ENCODE measurements around the gene SRL. TPM values are rescaled to one million over a fixed set of nuclear protein-coding genes. Genes with fewer than 3 reads are reported as not detected.

Gene SRL
- total RNA-seq, 1 experiment from 2014 or later = not detected

DNA sequence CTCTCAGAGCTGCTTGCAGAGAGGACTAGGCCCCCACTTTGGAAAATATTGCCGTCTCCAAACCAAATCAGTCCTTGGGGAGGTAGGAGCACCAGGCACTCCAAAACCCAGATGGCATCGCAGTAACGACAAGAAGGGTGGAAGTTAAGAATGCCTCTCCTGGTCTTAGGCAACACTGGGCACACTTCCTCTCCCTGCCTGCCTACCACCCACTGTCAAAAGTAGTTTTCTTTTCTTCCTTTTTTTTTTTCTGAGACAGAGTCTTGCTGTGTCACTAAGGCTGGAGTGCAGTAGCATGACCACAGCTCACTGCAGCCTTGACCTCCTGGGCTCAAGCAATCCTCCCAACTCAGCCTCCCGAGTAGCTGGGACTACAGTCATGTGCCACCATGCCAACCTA is 47.2 kb downstream of the SRL start:
- intact Hi-C loops (cut with micrococcal nuclease) = no loop called here
- no peak overlapping the region for H3K4me3 ChIP-seq (ENCODE audit: low read length)
- no TSS peak for BruUV-seq (replicated peaks)
- H3K9me3 ChIP-seq (ENCODE audit: low read length) = no peaks in the 10 kb centered on the region
- DNase-seq (no peak), ATAC-seq (no peak)
- no peaks in the 10 kb centered on the region for H3K4me1 ChIP-seq (ENCODE audit: insufficient read depth, low read length)
- H2AFZ ChIP-seq (ENCODE audit: low read length) = no peak overlapping the region
- H4K20me1 ChIP-seq (ENCODE audit: low read length) = no peaks in the 10 kb centered on the region
- ChIA-PET CTCF (no interaction called here), POLR2A (ENCODE audit: unreplicated experiment) (no interaction called here)
- H3K36me3 ChIP-seq (ENCODE audit: low read depth, low read length) = no peaks in the 10 kb centered on the region
- H3K79me2 ChIP-seq (ENCODE audit: low read length) = no peaks in the 10 kb centered on the region
- H3K27ac ChIP-seq (ENCODE audit: low read length) = no peak overlapping the region
- H3K27me3 ChIP-seq (ENCODE audit: low read length) = no peaks in the 10 kb centered on the region
- H3F3A ChIP-seq (ENCODE audit: low read length, unreplicated experiment) = no peaks in the 10 kb centered on the region
- H3K4me2 ChIP-seq (ENCODE audit: low read length) = no peak overlapping the region
- no peaks in the 10 kb centered on the region for H3K9me2 ChIP-seq (replicated peaks; ENCODE audit: low read length)
- TF ChIP-seq EZH2phosphoT487 (IDR thresholded peaks at IDR 0.05; ENCODE audit: borderline replicate concordance, low read length) = no peak
- H3K9ac ChIP-seq (ENCODE audit: low read length) = no peak overlapping the region

DNA sequence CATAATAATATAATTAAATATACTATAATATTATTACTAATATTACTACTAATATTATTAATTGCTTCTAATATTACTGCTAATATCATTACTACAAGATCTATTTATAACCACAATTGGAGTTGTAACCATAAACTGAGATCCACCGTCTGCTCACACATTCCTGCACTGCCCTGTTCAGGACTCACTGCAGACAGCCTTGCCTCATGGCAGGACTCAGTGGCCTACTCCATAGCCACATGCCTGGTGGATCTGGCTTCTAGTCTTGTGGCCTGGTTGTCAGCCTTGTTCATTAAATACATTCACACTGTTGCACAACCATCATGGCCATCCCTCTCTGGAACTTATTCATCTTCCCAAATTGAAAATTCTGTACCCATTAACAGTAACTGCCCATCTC is 48.0 kb downstream of the SRL start:
- Histone ChIP-seq H3K27ac (ENCODE audit: low read length) (no peak overlapping the region), H3K4me3 (ENCODE audit: low read length) (no peak overlapping the region), H3K79me2 (ENCODE audit: low read length) (no peaks in the 10 kb centered on the region), H4K20me1 (ENCODE audit: low read length) (no peaks in the 10 kb centered on the region), H3K9me3 (ENCODE audit: low read length) (no peaks in the 10 kb centered on the region), H3K4me2 (ENCODE audit: low read length) (no peak overlapping the region), H3K9ac (ENCODE audit: low read length) (no peak overlapping the region), H2AFZ (ENCODE audit: low read length) (no peak overlapping the region), H3K4me1 (ENCODE audit: insufficient read depth, low read length) (no peaks in the 10 kb centered on the region), H3K9me2 (replicated peaks; ENCODE audit: low read length) (no peaks in the 10 kb centered on the region), H3F3A (ENCODE audit: low read length, unreplicated experiment) (no peaks in the 10 kb centered on the region), H3K36me3 (ENCODE audit: low read depth, low read length) (no peaks in the 10 kb centered on the region), H3K27me3 (ENCODE audit: low read length) (no peaks in the 10 kb centered on the region)
- ChIA-PET CTCF (no interaction called here), POLR2A (ENCODE audit: unreplicated experiment) (interaction anchor here (0.7 kb wide), 1 partner anchor 77 kb away, joined by 8 read pairs; no protein-coding TSS in a partner anchor)
- BruUV-seq (replicated peaks) = no TSS peak
- DNase-seq (no peak), ATAC-seq (no peak)
- TF ChIP-seq, protein P1, sequence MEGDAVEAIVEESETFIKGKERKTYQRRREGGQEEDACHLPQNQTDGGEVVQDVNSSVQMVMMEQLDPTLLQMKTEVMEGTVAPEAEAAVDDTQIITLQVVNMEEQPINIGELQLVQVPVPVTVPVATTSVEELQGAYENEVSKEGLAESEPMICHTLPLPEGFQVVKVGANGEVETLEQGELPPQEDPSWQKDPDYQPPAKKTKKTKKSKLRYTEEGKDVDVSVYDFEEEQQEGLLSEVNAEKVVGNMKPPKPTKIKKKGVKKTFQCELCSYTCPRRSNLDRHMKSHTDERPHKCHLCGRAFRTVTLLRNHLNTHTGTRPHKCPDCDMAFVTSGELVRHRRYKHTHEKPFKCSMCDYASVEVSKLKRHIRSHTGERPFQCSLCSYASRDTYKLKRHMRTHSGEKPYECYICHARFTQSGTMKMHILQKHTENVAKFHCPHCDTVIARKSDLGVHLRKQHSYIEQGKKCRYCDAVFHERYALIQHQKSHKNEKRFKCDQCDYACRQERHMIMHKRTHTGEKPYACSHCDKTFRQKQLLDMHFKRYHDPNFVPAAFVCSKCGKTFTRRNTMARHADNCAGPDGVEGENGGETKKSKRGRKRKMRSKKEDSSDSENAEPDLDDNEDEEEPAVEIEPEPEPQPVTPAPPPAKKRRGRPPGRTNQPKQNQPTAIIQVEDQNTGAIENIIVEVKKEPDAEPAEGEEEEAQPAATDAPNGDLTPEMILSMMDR (conservative IDR thresholded peaks at IDR 0.05; ENCODE audit: low read depth, low read length) = no peak
- TF ChIP-seq EZH2phosphoT487 (IDR thresholded peaks at IDR 0.05; ENCODE audit: borderline replicate concordance, low read length) (no peak), EZH2 (IDR thresholded peaks at IDR 0.05; ENCODE audit: low read length, unreplicated experiment) (no peak)
- intact Hi-C loops (cut with micrococcal nuclease) = no loop called here

DNA sequence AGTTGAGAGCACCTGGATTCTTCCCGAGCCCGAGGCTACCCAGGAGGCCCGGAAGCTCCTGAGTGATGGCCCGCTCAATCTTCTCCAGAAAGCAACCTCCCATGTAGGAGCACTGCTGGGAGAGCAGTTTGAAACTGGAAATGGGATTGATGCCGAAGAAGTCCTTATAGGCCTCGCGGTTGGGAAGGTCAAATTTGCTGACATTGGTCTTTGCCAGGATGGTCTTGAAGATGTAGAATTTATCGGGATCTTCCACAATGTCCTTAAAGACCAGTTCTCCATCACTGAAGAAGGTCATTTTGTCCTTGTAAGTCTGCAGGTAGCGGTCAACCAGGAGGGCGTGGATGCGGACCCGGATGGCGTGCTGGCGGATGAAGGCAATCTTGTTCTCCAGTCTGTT is 49.7 kb downstream of the SRL start:
- Histone ChIP-seq H3K9ac (ENCODE audit: low read length) (no peak overlapping the region), H3K36me3 (ENCODE audit: low read depth, low read length) (no peaks in the 10 kb centered on the region), H3F3A (ENCODE audit: low read length, unreplicated experiment) (no peaks in the 10 kb centered on the region), H2AFZ (ENCODE audit: low read length) (no peak overlapping the region), H3K27me3 (ENCODE audit: low read length) (no peaks in the 10 kb centered on the region), H3K4me3 (ENCODE audit: low read length) (no peak overlapping the region), H4K20me1 (ENCODE audit: low read length) (no peaks in the 10 kb centered on the region), H3K9me2 (replicated peaks; ENCODE audit: low read length) (no peaks in the 10 kb centered on the region), H3K27ac (ENCODE audit: low read length) (no peak overlapping the region), H3K4me1 (ENCODE audit: insufficient read depth, low read length) (no peaks in the 10 kb centered on the region), H3K79me2 (ENCODE audit: low read length) (no peaks in the 10 kb centered on the region), H3K9me3 (ENCODE audit: low read length) (no peaks in the 10 kb centered on the region), H3K4me2 (ENCODE audit: low read length) (no peak overlapping the region)
- ChIA-PET POLR2A (ENCODE audit: unreplicated experiment) (no interaction called here), CTCF (interaction anchor here (1.1 kb wide), 1 partner anchor 62 kb away, joined by 3 read pairs; no protein-coding TSS in a partner anchor)
- TF ChIP-seq, protein P1 (conservative IDR thresholded peaks at IDR 0.05; ENCODE audit: low read depth, low read length) = no peak
- TF ChIP-seq EZH2 (IDR thresholded peaks at IDR 0.05; ENCODE audit: low read length, unreplicated experiment) (no peak), EZH2phosphoT487 (IDR thresholded peaks at IDR 0.05; ENCODE audit: borderline replicate concordance, low read length) (no peak)
- intact Hi-C loops (cut with micrococcal nuclease) = no loop called here
- no TSS peak for BruUV-seq (replicated peaks)
- no peak for ATAC-seq
- no peak for DNase-seq

Data from PC-3 (cell line).